BJ (cell line): ENCODE measurements around the gene BRMS1L. TPM values are rescaled to one million over a fixed set of nuclear protein-coding genes. Genes with fewer than 3 reads are reported as not detected.

ENCODE experiments used
- CTCF ChIA-PET: fragments of 350-600 bp; formaldehyde crosslinking; extraction: SDS; loops from one replicate; lab custom pipeline; 2021; ENCODE audit warnings: antibody characterized with exemption, inconsistent platforms; lab: Yijun Ruan, JAX
- POLR2A ChIA-PET: fragments of 300-600 bp; sonication (Branson Sonifier 250); formaldehyde crosslinking; extraction: SDS; loops from one replicate; lab custom pipeline; 2021; ENCODE audit warnings: antibody characterized with exemption; lab: Charles Lee
- DNase-seq: peaks from one replicate; pipeline ENCODE4 v3.0.0-alpha.2; 2011; ENCODE audit warnings: low read depth
- H3K27me3 ChIP-seq: 2 replicates; pipeline ENCODE4 v1.6.0; 2011; ENCODE audit warnings: low read length; ENCODE audit not compliant: control insufficient read depth, insufficient read depth
- H3K36me3 ChIP-seq: 2 replicates; pipeline ENCODE4 v1.5.1; 2011; ENCODE audit warnings: low read length; ENCODE audit not compliant: control insufficient read depth, insufficient read depth
- H3K4me3 ChIP-seq: 2 replicates; pipeline ENCODE4 v1.5.1; 2011; ENCODE audit warnings: low read depth, mild to moderate bottlenecking, control low read depth, low read length
- polyA plus RNA-seq: library from polyadenylated mRNA; depleted of rRNA; stranded (reverse); fragments of >200 nt; gene quantifications from 2 replicates; pipeline ENCODE4 v1.2.3, GENCODE V29; 2011
- TF ChIP-seq, protein P1 (sequence below): IDR thresholded peaks from 2 replicates; pipeline ENCODE4 v1.5.1; 2011; ENCODE audit warnings: low read depth, mild to moderate bottlenecking, control low read depth, inconsistent platforms, low read length, moderate library complexity; ENCODE audit not compliant: insufficient read depth

Gene BRMS1L
- polyA plus RNA-seq, 1 experiment, result 2.5 TPM

- POLR2A ChIA-PET, result interaction anchor here (0.9 kb wide), 1 partner anchor 53 kb away, joined by 6 read pairs; the partner anchor contains the start of gene BRMS1L
- DNase-seq, result peak; percentile 21
These were observed 53.1 kb downstream of the BRMS1L start for GRCh38 chr14:35879151-35879648.

DNA sequence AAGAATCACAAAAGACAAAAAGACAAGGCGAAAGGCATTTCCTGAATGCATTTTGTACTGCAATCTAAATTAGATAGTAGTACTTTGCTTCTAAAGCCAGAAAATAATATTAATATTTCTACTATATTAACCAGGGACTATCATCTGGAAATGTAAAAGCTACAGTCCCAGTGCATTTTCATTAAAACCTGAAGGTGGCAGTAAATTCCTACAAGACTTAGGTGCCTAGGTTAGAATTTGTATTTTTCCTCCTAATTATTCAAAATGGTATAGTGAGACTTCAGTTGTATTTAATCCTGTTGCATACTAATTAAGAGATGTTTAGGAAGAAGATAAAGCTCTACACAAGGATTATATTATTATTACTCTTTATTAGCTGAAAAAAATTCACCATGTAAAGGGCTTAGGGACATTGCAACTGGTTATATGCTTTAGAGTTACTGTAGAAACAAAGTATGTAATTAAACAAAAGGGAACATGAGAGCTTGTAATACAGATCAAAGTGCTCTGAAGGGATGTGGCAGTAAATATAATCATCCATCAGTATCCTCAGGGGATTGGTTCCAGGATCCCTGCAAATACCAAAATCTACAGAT lies 53.6 kb downstream of the BRMS1L start:
- ChIA-PET CTCF (interaction anchor here (1.1 to 1.4 kb wide), 3 partner anchors 58 to 191 kb away, joined by 4 to 5 read pairs (median 5); no protein-coding TSS in a partner anchor), POLR2A (no interaction called here)
- H3K36me3 ChIP-seq, result no peaks in the 10 kb centered on the region
- no peak for DNase-seq
- no peaks in the 10 kb centered on the region for H3K27me3 ChIP-seq
- TF ChIP-seq, protein P1, sequence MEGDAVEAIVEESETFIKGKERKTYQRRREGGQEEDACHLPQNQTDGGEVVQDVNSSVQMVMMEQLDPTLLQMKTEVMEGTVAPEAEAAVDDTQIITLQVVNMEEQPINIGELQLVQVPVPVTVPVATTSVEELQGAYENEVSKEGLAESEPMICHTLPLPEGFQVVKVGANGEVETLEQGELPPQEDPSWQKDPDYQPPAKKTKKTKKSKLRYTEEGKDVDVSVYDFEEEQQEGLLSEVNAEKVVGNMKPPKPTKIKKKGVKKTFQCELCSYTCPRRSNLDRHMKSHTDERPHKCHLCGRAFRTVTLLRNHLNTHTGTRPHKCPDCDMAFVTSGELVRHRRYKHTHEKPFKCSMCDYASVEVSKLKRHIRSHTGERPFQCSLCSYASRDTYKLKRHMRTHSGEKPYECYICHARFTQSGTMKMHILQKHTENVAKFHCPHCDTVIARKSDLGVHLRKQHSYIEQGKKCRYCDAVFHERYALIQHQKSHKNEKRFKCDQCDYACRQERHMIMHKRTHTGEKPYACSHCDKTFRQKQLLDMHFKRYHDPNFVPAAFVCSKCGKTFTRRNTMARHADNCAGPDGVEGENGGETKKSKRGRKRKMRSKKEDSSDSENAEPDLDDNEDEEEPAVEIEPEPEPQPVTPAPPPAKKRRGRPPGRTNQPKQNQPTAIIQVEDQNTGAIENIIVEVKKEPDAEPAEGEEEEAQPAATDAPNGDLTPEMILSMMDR, result peak; percentile 47
- H3K4me3 ChIP-seq, result no peak overlapping the region

More at GRCh38 chr14:35879151-35879648, 53.1 kb downstream of the BRMS1L start:
- TF ChIP-seq, protein P1, result no peak
- no peaks in the 10 kb centered on the region for H3K27me3 ChIP-seq
- CTCF ChIA-PET, result interaction anchor here (1.1 to 1.4 kb wide), 3 partner anchors 57 to 191 kb away, joined by 4 to 5 read pairs (median 5); no protein-coding TSS in a partner anchor
- no peak overlapping the region for H3K4me3 ChIP-seq
- H3K36me3 ChIP-seq, result no peaks in the 10 kb centered on the region

DNA sequence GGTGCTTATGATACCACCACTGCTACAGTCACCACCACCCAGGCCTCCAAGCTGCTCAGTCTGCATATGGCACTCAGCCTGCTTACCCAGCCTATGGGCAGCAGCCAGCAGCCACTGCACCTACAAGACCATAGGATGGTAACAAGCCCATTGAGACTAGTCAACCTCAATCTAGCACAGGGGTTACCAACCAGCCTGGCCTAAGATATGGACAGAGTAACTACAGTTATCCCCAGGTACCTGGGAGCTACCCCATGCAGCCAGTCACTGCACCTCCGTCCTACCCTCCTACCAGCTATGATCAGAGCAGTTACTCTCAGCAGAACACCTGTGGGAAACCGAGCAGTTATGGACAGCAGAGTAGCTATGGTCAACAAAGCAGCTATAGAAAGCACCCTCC lies 55.1 kb downstream of the BRMS1L start:
- Histone ChIP-seq H3K27me3 (no peaks in the 10 kb centered on the region), H3K4me3 (no peak overlapping the region), H3K36me3 (no peaks in the 10 kb centered on the region)
- POLR2A ChIA-PET, result no interaction called here
- CTCF ChIA-PET, result interaction anchor here (0.6 to 3.7 kb wide), 3 partner anchors 152 to 493 kb away, joined by 3 to 16 read pairs (median 8); no protein-coding TSS in a partner anchor
- TF ChIP-seq, protein P1, result no peak
- no peak for DNase-seq

- H3K4me3 ChIP-seq, result no peak overlapping the region
- H3K27me3 ChIP-seq, result no peaks in the 10 kb centered on the region
- TF ChIP-seq, protein P1, result peak; percentile 71
- CTCF ChIA-PET, result interaction anchor here (0.6 to 3.7 kb wide), 10 partner anchors 16 to 670 kb away, joined by 3 to 16 read pairs (median 4); partner anchors contain the start of gene BRMS1L
- DNase-seq, result no peak
- H3K36me3 ChIP-seq, result no peaks in the 10 kb centered on the region
- POLR2A ChIA-PET, result no interaction called here
These were observed 57.6 kb downstream of the BRMS1L start for GRCh38 chr14:35883677-35884293.

- POLR2A ChIA-PET, result no interaction called here
- CTCF ChIA-PET, result no interaction called here
- DNase-seq, result no peak
- TF ChIP-seq, protein P1, result no peak
- H3K4me3 ChIP-seq, result no peak overlapping the region
- no peaks in the 10 kb centered on the region for H3K27me3 ChIP-seq
- no peaks in the 10 kb centered on the region for H3K36me3 ChIP-seq
These were observed 64.2 kb downstream of the BRMS1L start for GRCh38 chr14:35890308-35890707.
